CD4-positive, alpha-beta memory T cell (primary cell): Measurements from ENCODE around the gene CPLX1. TPM values are rescaled to one million over a fixed set of nuclear protein-coding genes. Genes with fewer than 3 reads are reported as not detected.
A peak's percentile ranks its signal among the peaks of the same experiment; 100 is the strongest.

ENCODE experiments used
- CTCF ChIA-PET: fragments of 350-600 bp; sonication (Branson Sonifier 250); formaldehyde crosslinking; loops from one replicate; lab custom pipeline; 2021; ENCODE audit warnings: inconsistent platforms; ENCODE audit not compliant: partially characterized antibody; lab: Charles Lee
- POLR2A ChIA-PET: fragments of 350-600 bp; sonication (Branson Sonifier 250); formaldehyde crosslinking; loops from one replicate; lab custom pipeline; 2021; ENCODE audit not compliant: partially characterized antibody; lab: Charles Lee
- DNase-seq, 5 donors: peaks; one replicate each; pipeline versions ENCODE4 v3.0.0 to v3.0.0-alpha.2; 2020 to 2022; ENCODE audit warnings: mixed read lengths in 1 of 5
- H3K27ac ChIP-seq: one replicate; pipeline ENCODE4 v1.7.0; 2013; ENCODE audit warnings: low read depth, low read length
- H3K27me3 ChIP-seq: 2 replicates; pipeline ENCODE4 v1.7.0; 2013; ENCODE audit warnings: mild to moderate bottlenecking, low read length, moderate library complexity; ENCODE audit not compliant: insufficient read depth
- H3K36me3 ChIP-seq: 2 replicates; pipeline ENCODE4 v1.7.0; 2013; ENCODE audit warnings: mild to moderate bottlenecking, low read length, moderate library complexity; ENCODE audit not compliant: insufficient read depth
- H3K4me1 ChIP-seq: 2 replicates; pipeline ENCODE4 v1.7.0; 2013; ENCODE audit warnings: mild to moderate bottlenecking, low read length, moderate library complexity; ENCODE audit not compliant: insufficient read depth
- H3K4me3 ChIP-seq, 2 donors: one replicate each; pipeline ENCODE4 v1.7.0; 2013; ENCODE audit warnings: low read length in 2 of 2, mild to moderate bottlenecking in 1 of 2
- H3K9me3 ChIP-seq, 2 donors: one replicate each; pipeline ENCODE4 v1.7.0; 2013; ENCODE audit warnings: low read length in 2 of 2, control low read depth in 1 of 2; ENCODE audit not compliant: control insufficient read depth in 1 of 2
- H3K27ac Mint-ChIP-seq, 7 donors: one replicate each; pipeline ENCODE4 v1.8.0; 2020 to 2021; ENCODE audit warnings: mixed read lengths in 7 of 7, mild to moderate bottlenecking in 6 of 7, inconsistent platforms in 3 of 7, moderate library complexity in 3 of 7
- H3K27me3 Mint-ChIP-seq, 2 donors: one replicate each; pipeline ENCODE4 v1.8.0; 2020 to 2021; ENCODE audit warnings: mixed read lengths in 2 of 2
- H3K36me3 Mint-ChIP-seq, 2 donors: one replicate each; pipeline ENCODE4 v1.8.0; 2020 to 2021; ENCODE audit warnings: mixed read lengths in 2 of 2, inconsistent platforms in 1 of 2, mild to moderate bottlenecking in 1 of 2
- H3K4me1 Mint-ChIP-seq, 4 donors: one replicate each; pipeline ENCODE4 v1.8.0; 2020 to 2021; ENCODE audit warnings: mixed read lengths in 4 of 4, mild to moderate bottlenecking in 1 of 4
- H3K4me3 Mint-ChIP-seq, 8 donors: one replicate each; pipeline ENCODE4 v1.8.0; 2020 to 2021; ENCODE audit warnings: mixed read lengths in 8 of 8, mild to moderate bottlenecking in 7 of 8, moderate library complexity in 6 of 8, inconsistent platforms in 3 of 8
- H3K9me3 Mint-ChIP-seq, 8 donors: one replicate each; pipeline ENCODE4 v1.8.0; 2020 to 2021; ENCODE audit warnings: mixed read lengths in 8 of 8, mild to moderate bottlenecking in 5 of 8, inconsistent platforms in 3 of 8, moderate library complexity in 1 of 8
- intact Hi-C: fragments of 100-400 bp; cut with micrococcal nuclease; formaldehyde crosslinking; loops from one replicate; pipeline ENCODE4 v1.15.1; 2023
- polyA plus RNA-seq, 2 donors: library from polyadenylated mRNA; unstranded; fragments of 300-500 nt; fragmentation: Illumina TruSeq; gene quantifications; one replicate each; pipeline ENCODE4 v1.2.3, GENCODE V29; 2021
- total RNA-seq, 2 experiments: library from RNA; stranded (reverse); gene quantifications; one replicate each; pipeline ENCODE4 v1.2.3, GENCODE V29; 2021

CPLX1 gene
- total RNA-seq (1 to 10 TPM in 1 of 2 experiments, under 1 TPM in 1; 0.64 to 1.5 TPM), polyA plus RNA-seq (under 1 TPM in 1 of 2 donors, not detected in 1; 0.26 TPM)

DNA sequence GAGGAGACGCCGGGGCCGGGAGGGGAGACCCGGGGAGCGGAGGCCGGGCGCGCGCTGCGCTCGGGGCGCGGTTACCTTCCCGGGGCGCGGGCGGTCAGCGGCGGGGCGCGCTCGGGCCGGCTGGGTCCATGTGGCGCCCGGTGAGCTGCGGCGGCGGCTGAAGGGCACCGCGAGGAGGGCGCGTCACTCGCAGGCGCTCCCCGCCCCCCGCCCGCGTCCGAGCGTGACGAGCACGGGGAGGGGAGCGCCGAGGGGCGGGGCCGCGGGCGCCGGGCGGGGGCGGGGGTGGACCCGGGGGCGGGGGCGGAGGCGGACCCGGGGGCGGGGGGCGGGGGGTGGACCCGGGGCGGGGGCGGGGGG, at the start of gene CPLX1:
Gene CPLX1 (minus strand): TSS at position 159 of the 360 bp plus-strand sequence. CDS start 1,607 bp downstream, outside the sequence.
- H3K36me3 ChIP-seq, result no peaks in the 10 kb centered on the region
- Mint-ChIP-seq H3K27me3 (peaks cover 24 to 40% of the 10 kb centered on the region in 2 donors), H3K4me3 (peak within 1 kb of the TSS in 5 of 8 donors; percentile 10 to 59 (median 46)), H3K27ac (no peak within 1 kb of the TSS), H3K36me3 (peaks cover 0 to 7% of the 10 kb centered on the region in 2 donors), H3K9me3 (peaks cover 0 to 2% (median 0%) of the 10 kb centered on the region in 8 donors), H3K4me1 (peaks cover 1 to 9% (median 5%) of the 10 kb centered on the region in 4 donors)
- POLR2A ChIA-PET, result no interaction called here
- intact Hi-C loops, result no loop called here
- H3K4me3 ChIP-seq, result no peak within 1 kb of the TSS
- H3K27ac ChIP-seq, result no peak within 1 kb of the TSS
- no peaks in the 10 kb centered on the region for H3K4me1 ChIP-seq
- DNase-seq, result no peak
- H3K27me3 ChIP-seq, result peaks cover 24% of the 10 kb centered on the region
- no peaks in the 10 kb centered on the region for H3K9me3 ChIP-seq
- CTCF ChIA-PET, result no interaction called here

DNA sequence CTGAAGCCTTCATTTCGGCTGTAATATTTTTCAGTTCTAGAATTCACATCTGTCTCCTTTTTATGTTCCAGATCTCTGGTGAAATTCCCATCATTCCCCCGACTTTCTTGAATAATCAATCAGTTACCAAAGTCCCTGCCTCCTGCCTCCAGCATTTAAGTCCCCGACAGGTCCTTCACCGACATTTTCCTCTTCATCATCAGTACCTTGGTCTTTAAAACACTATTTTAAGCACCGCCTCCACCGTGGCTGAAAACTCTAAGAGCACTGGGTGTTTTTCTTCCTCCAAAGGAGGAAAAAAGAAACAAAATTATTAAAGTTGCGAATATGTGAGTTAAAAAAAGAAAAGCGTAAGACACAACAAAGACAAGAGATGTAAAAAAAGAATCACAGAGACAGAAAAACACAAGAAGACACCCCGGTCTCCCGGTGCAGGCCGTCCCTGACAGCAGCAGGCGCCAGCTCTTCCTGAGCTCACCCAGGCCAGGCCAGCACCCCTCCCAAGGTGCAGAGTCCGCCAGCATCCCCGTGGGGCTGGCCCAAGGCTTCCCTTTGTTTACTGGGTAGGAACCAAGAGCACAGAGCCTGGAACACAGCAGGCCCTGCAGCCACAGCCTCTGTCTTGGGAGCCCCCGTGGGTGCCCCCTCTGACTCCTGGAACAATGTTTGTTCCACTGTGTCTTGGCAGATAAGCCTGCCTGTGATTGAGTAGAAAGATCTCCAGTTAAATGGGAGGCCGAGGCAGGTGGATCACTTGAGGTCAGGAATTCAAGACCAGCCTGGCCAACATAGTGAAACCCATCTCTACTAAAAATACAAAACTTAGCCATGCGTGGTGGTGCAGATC, 49.3 kb upstream of the CPLX1 start:
- POLR2A ChIA-PET, result interaction anchor here (0.6 to 0.9 kb wide), 2 partner anchors 94 to 177 kb away, joined by 3 to 5 read pairs; no protein-coding TSS in a partner anchor
- Mint-ChIP-seq H3K4me3 (no peak overlapping the region), H3K36me3 (peaks cover 51 to 54% of the 10 kb centered on the region in 2 donors), H3K27ac (peak overlapping the region in 3 of 7 donors; percentile 24 to 36 (median 32)), H3K4me1 (peaks cover 21 to 29% (median 24%) of the 10 kb centered on the region in 4 donors), H3K9me3 (no peaks in the 10 kb centered on the region), H3K27me3 (no peaks in the 10 kb centered on the region)
- H3K36me3 ChIP-seq, result peaks cover 46% of the 10 kb centered on the region
- no peak for DNase-seq
- H3K4me1 ChIP-seq, result peaks cover 24% of the 10 kb centered on the region
- no peaks in the 10 kb centered on the region for H3K9me3 ChIP-seq
- CTCF ChIA-PET, result no interaction called here
- H3K4me3 ChIP-seq, result no peak overlapping the region
- no peak overlapping the region for H3K27ac ChIP-seq
- intact Hi-C loops, result loop anchor here (5.0 kb wide), 1 partner anchor 93 kb away; no protein-coding TSS in a partner anchor
- H3K27me3 ChIP-seq, result no peaks in the 10 kb centered on the region

DNA sequence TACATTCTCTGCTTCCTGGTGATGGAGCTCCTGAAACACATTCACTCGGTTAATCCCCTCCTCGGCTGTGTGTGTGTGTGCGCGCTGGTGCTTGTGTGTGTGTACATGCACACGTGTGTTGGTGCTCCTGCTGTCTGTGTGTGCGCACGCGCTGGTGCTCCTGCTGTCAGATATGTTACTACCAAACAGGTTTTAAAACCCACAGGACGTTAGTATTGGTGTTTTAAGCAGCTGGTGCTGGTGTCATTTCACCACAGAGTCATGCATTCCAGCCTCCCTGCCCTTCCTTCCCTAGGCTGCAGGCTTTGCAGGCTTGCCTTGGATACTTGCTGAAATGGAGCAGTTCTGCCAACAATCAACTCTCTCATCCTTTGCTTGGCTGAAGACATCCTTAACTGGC, 48.1 kb upstream of the CPLX1 start:
- POLR2A ChIA-PET, result no interaction called here
- H3K4me3 Mint-ChIP-seq, result no peak overlapping the region
- Histone ChIP-seq H3K36me3 (peaks cover 51% of the 10 kb centered on the region), H3K27me3 (no peaks in the 10 kb centered on the region), H3K9me3 (no peaks in the 10 kb centered on the region), H3K4me3 (no peak overlapping the region), H3K27ac (no peak overlapping the region), H3K4me1 (peaks cover 12% of the 10 kb centered on the region)
- H3K27ac Mint-ChIP-seq, result peak overlapping the region in 2 of 7 donors; percentile 57 to 66
- DNase-seq, result no peak
- H3K27me3 Mint-ChIP-seq, result no peaks in the 10 kb centered on the region
- H3K4me1 Mint-ChIP-seq, result peaks cover 10 to 20% (median 15%) of the 10 kb centered on the region in 4 donors
- intact Hi-C loops, result no loop called here
- peaks cover 52 to 55% of the 10 kb centered on the region in 2 donors for H3K36me3 Mint-ChIP-seq
- CTCF ChIA-PET, result no interaction called here
- H3K9me3 Mint-ChIP-seq, result no peaks in the 10 kb centered on the region

DNA sequence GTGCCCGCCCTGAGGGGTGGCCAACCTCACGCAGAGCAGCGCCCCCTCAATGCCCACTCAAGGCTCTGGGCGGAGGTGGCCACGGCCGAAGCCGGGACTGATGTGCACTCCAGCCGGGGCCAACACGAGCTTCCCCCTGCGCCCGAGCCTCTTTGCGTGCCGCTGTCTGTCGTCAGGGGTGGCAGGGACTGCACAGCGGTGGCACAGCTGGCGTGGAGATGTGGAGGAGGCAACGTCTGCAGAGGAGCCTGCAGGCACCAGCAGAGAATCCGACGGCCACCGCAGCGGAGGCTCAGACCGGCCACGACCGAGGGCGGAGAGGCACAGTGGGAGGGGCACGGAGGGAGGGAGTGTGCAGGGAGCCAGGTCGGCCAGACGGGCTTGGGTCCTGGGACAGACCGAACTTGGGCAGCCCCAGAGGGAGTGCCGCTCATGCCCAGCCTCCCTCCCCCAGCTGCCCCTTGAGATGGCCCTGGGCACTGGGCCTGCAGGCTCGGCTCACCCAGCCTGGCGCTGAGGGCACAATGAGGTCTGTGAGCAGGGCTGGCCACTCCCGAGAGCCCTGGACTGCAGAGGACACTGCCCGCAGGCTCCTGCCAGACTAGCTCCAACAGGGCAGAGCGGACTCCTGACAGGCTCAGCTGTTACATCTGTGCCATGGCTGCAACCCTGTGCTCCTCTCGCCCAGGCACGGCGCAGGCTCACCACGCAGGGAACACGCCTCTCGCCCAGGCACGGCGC, 46.5 kb upstream of the CPLX1 start:
- Histone ChIP-seq H3K4me3 (no peak overlapping the region), H3K27ac (no peak overlapping the region), H3K9me3 (no peaks in the 10 kb centered on the region), H3K4me1 (no peaks in the 10 kb centered on the region), H3K27me3 (no peaks in the 10 kb centered on the region), H3K36me3 (peaks cover 53% of the 10 kb centered on the region)
- CTCF ChIA-PET, result interaction anchor here (1.2 kb wide), 1 partner anchor 60 kb away, joined by 5 read pairs; the partner anchor contains the start of genes GAK and TMEM175
- POLR2A ChIA-PET, result no interaction called here
- Mint-ChIP-seq H3K9me3 (no peaks in the 10 kb centered on the region), H3K36me3 (peaks cover 49 to 52% of the 10 kb centered on the region in 2 donors), H3K4me3 (no peak overlapping the region), H3K27me3 (no peaks in the 10 kb centered on the region), H3K4me1 (peaks cover 0 to 12% (median 3%) of the 10 kb centered on the region in 4 donors), H3K27ac (no peak overlapping the region)
- intact Hi-C loops, result no loop called here
- no peak for DNase-seq

DNA sequence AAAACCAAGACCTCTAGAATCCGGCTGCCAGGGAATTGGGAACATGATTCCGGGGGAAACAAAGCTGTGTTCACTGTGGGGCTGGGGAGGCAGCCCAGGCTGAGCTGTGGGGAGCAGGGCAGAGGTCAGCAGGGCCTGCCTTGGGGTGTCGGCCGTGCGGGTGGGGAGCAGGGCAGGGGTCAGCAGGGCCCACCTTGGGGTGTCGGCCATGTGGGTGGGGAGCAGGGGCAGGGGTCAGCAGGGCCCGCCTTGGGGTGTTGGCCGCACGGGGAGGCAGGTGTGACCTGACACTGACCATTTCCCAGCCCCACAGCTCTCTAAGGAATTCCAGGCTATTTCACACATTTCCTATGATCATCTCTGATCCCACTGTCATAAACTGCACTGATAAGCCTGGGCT, 45.6 kb upstream of the CPLX1 start:
- Histone ChIP-seq H3K9me3 (no peaks in the 10 kb centered on the region), H3K27ac (no peak overlapping the region), H3K4me1 (no peaks in the 10 kb centered on the region), H3K27me3 (no peaks in the 10 kb centered on the region), H3K4me3 (no peak overlapping the region), H3K36me3 (peaks cover 48% of the 10 kb centered on the region)
- Mint-ChIP-seq H3K4me1 (peaks cover 0 to 12% (median under 1%) of the 10 kb centered on the region in 4 donors), H3K4me3 (peak overlapping the region in 1 of 8 donors; percentile 54), H3K27ac (no peak overlapping the region), H3K36me3 (peaks cover 40 to 46% of the 10 kb centered on the region in 2 donors), H3K27me3 (no peaks in the 10 kb centered on the region), H3K9me3 (no peaks in the 10 kb centered on the region)
- POLR2A ChIA-PET, result no interaction called here
- intact Hi-C loops, result no loop called here
- DNase-seq, result no peak
- CTCF ChIA-PET, result interaction anchor here (1.2 kb wide), 1 partner anchor 61 kb away, joined by 5 read pairs; the partner anchor contains the start of genes GAK and TMEM175

DNA sequence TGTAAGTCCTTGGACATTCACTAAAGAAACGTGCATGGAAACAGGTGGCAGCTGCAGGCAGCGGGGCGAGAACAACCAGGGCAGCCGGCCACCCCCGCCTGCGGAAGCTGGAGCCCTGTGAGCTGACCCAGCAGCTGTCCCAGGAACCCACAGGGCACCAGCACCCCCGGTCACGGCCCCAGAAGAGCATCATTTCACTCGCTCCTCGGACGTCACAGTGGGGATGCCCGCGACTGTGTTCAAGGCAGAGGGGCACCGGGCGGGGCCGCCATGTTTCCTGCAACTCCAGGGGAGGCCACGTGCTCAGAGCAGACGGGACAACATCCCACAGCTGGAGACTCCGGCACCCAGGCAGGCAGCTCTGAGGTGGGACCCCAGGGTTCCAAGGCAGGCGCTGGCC, 45.0 kb upstream of the CPLX1 start:
- H3K4me3 Mint-ChIP-seq, result no peak overlapping the region
- H3K9me3 Mint-ChIP-seq, result no peaks in the 10 kb centered on the region
- Histone ChIP-seq H3K4me3 (no peak overlapping the region), H3K36me3 (peaks cover 48% of the 10 kb centered on the region), H3K27ac (no peak overlapping the region), H3K27me3 (no peaks in the 10 kb centered on the region), H3K9me3 (no peaks in the 10 kb centered on the region), H3K4me1 (no peaks in the 10 kb centered on the region)
- intact Hi-C loops, result no loop called here
- H3K27me3 Mint-ChIP-seq, result no peaks in the 10 kb centered on the region
- H3K4me1 Mint-ChIP-seq, result peaks cover 0 to 12% (median under 1%) of the 10 kb centered on the region in 4 donors
- no peak overlapping the region for H3K27ac Mint-ChIP-seq
- ChIA-PET CTCF (no interaction called here), POLR2A (no interaction called here)
- DNase-seq, result no peak
- peaks cover 35 to 46% of the 10 kb centered on the region in 2 donors for H3K36me3 Mint-ChIP-seq

DNA sequence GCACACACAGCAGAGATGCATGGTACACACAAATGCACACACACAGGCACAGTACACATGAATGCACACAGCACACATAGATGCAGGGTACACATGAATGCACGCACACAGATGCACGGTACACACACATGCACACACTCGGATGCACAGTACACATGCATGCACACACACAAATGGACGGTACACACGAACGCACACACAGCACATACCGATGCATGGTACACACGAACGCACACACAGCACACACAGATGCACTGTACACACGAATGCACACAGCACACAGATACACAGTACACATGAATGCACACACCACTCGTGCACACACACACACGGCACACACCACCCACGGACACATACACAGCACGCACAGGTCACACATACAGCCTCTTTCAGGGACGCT, 43.8 kb upstream of the CPLX1 start:
- no peak overlapping the region for H3K27ac ChIP-seq
- POLR2A ChIA-PET, result no interaction called here
- intact Hi-C loops, result no loop called here
- Mint-ChIP-seq H3K9me3 (no peaks in the 10 kb centered on the region), H3K36me3 (peaks cover 28 to 43% of the 10 kb centered on the region in 2 donors), H3K27ac (peak overlapping the region in 2 of 7 donors; percentile 48 to 77), H3K4me1 (peaks cover 0 to 12% (median under 1%) of the 10 kb centered on the region in 4 donors), H3K27me3 (no peaks in the 10 kb centered on the region), H3K4me3 (no peak overlapping the region)
- no peak for DNase-seq
- H3K36me3 ChIP-seq, result peaks cover 51% of the 10 kb centered on the region
- CTCF ChIA-PET, result no interaction called here
- no peaks in the 10 kb centered on the region for H3K4me1 ChIP-seq
- no peaks in the 10 kb centered on the region for H3K9me3 ChIP-seq
- H3K27me3 ChIP-seq, result no peaks in the 10 kb centered on the region
- H3K4me3 ChIP-seq, result no peak overlapping the region
